Posterior cingulate gyrus (tissue), 11 donors: Measurements from ENCODE around the gene MORN4.
"Not testable (repeated sequence)": the region's sequence is repeated elsewhere in the genome, so short reads cannot be mapped to it uniquely, and the experiment has no call there.

Source experiments
- DNase-seq, 10 donors: peaks; one replicate each; pipeline versions ENCODE4 v3.0.0 to v3.0.0-alpha.2; 2020 to 2021; ENCODE audit warnings: mixed read lengths in 3 of 10
- intact Hi-C: fragments of 100-400 bp; cut with DNase I; formaldehyde crosslinking; loops from one replicate; pipeline ENCODE4 v1.15.1; 2023

Gene MORN4

DNA sequence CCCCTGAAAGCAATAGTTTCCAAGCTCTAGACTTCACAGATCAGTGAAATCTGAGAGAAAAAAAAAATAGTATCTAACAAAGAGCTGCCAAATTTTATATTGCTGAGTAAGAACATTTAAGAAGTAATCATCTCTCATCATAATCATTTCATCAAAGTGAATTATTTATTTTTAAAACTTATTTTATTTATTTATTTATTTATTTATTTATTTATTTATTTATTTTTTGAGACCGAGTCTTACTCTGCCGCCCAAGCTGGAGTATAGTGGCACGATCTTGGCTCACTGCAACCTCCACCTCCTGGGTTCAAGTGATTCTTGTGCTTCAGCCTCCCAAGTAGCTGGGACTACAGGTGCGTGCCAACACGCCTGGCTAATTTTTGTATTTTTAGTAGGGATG is 56.8 kb downstream of the MORN4 start:
- intact Hi-C loops = not testable (repeated sequence)
- DNase-seq = peak in 1 of 10 donors; percentile 22

- DNase-seq = peak in 2 of 10 donors; percentile 36 to 46
- intact Hi-C loops = no loop called here
These were observed 58.1 kb downstream of the MORN4 start for GRCh38 chr10:97575127-97575668.

DNA sequence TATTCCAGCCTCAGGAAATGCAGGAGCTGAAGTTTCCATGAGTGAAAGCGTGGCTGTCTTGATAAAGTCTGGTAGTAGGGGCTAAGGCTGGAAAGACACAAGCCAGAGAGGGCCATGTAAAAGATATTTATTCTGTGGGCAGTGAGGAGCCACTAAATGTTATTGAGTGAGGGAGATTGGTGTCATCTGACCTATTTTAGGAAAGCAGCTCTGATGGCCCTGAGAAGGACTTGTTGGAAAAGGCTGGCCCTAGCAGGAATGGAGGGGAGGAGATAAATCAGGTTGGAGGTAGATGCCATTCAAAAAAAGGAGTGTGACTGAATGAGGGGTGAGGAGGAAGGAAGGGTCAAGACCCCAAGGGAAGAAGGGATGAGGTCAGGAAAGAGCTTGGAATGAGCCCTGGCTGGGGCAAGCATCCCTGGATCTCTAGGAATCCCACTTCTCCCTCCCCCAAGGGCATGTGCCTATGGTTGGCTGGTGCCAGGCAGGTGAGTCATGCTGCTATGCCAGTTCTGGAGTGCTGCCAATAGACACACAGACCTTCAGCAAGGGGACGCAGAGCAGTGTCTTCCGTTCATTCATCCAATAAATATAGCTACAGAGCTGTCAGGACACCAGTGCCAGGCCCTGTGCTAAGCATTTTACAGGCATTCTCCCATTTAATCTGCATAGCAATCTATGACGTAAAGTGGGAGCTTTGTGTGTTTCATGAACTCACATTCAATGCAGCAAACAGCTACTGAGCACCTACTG is 58.8 kb downstream of the MORN4 start:
- peak in 2 of 10 donors; percentile 36 to 75 for DNase-seq
- intact Hi-C loops = loop anchor here (5.0 kb wide), 2 partner anchors 38 to 163 kb away; partner anchors contain the start of gene ZFYVE27

DNA sequence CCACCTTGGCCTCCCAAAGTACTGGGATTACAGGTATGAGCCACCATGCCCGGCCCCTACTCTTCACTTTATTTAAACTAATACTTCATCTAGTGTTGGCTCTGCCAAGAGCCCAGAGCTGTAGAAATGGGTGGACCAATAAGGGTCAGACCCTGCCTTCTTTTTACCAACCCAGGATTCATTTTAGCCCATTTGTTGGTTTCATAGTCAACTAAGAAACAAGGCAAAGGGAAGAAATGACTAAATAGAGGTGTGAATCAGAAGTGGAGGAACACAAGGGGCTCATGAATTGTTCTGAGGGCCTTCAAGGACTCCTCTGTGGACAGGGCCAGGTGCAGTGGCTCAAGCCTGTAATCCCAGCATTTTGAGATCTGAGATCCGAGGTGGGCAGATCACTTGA is 59.6 kb downstream of the MORN4 start:
- intact Hi-C loops = loop anchor here (5.0 kb wide), 2 partner anchors 39 to 164 kb away; partner anchors contain the start of gene ZFYVE27
- peak in 2 of 10 donors; percentile 12 to 14 for DNase-seq

DNA sequence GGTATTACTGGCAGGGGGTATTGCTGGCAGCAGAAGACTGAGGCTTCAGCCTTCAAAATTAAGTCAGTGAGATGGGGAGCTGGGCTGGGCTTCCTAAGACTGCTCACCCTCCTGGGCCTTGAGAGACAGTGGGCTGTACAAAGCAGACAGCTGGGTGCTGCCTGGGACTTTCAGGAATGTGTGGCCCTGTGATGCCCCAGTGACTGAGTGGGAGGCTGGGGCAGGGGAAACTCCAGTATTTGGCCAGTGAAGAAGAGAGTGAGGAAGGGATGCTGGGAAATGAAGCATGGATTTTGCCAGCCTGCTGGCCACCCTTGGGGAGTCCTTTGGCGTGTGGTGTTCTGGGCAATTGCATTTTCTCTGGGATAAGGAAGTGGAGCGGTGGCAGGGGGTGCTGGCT is 60.3 kb downstream of the MORN4 start:
- intact Hi-C loops = loop anchor here (5.0 kb wide), 2 partner anchors 39 to 164 kb away; partner anchors contain the start of gene ZFYVE27
- peak in 2 of 10 donors; percentile 25 to 62 for DNase-seq

DNA sequence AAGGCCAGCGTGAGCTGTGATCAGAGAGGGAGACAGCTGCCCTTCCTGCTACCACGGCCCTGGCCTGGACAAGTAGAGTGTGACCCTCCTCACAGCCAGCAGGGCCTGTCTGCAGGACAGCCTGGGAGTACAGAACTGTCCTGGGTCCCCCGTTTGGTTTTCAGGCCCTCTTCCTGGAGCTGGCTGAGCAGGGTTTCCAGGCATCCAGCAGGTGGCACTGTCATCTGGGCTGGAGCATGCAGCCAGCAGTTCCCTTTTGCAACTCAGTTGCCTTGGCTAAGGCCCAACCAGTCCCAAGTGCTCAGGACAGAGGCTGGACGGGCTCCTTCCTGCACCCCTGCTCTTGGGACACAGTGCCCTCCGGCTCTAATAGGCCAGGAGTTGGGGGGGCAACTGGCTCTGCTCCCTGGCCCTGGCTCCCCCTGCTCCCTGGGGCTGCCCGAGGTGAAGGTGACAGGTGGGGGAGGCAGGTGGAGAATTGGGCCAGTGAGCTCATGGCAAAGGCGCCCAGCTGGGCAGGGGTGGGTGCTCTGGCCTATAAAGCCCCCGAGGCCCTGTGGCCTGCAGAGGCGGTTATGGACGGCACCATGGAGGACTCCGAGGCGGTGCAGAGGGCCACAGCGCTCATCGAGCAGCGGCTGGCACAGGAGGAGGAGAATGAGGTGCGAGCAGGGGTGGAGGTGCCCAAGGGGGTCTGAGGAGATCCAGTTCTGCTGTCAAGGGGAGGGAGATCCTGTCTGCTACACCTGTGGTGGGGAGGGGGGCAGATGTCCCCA is 60.9 kb downstream of the MORN4 start, which contains the start of gene ANKRD2:
TSS of gene ANKRD2 (plus strand) at position 566 of the 776 bp plus-strand sequence. CDS start at position 576, 10 bp downstream.
- intact Hi-C loops = loop anchor here (5.0 kb wide), 2 partner anchors 40 to 165 kb away; partner anchors contain the start of gene ZFYVE27
- DNase-seq = peak; percentile 61 to 96 (median 81)

- intact Hi-C loops = loop anchor here (5.0 kb wide), 2 partner anchors 41 to 166 kb away; partner anchors contain the start of gene ZFYVE27
These were observed 61.7 kb downstream of the MORN4 start for GRCh38 chr10:97571622-97572021.

DNA sequence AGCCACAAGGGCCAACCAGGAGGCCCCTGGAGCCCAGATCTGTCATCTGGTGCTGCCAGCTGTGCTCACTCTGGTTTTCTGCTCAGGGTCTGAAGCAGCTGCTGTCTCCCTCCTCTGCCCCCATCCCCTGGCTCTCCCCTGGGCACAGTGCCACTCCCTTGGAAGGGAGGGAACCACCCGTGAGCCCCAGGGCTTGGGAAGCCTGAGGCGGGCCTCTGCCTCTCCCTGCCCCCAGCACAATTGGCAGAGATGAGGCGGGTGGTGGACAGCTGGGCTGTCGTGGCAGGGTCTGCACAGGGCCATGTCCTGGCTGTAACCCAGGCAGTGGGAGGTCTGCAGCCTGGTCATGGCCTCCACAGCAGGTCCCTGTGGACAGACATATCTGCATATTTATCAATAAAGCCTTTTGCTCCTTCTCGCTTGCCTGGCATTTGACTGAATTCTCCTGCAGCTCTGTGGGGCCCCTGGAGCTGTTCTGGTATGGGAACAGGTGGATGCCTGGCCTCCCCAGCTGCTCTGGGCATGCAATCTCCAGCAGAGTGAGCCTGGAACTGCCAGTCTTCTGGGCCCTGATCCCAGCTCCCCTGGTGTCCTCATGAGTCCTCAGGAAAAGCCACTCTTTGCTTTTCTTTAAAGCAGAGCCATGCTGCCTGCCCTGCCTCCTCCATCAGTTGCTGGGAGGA is 62.4 kb downstream of the MORN4 start:
- DNase-seq = peak in 8 of 10 donors; percentile 35 to 91 (median 60)
- intact Hi-C loops = loop anchor here (5.0 kb wide), 2 partner anchors 41 to 166 kb away; partner anchors contain the start of gene ZFYVE27

More at GRCh38 chr10:97571622-97572021, 61.7 kb downstream of the MORN4 start:
- DNase-seq = peak in 1 of 10 donors; percentile 66

DNA sequence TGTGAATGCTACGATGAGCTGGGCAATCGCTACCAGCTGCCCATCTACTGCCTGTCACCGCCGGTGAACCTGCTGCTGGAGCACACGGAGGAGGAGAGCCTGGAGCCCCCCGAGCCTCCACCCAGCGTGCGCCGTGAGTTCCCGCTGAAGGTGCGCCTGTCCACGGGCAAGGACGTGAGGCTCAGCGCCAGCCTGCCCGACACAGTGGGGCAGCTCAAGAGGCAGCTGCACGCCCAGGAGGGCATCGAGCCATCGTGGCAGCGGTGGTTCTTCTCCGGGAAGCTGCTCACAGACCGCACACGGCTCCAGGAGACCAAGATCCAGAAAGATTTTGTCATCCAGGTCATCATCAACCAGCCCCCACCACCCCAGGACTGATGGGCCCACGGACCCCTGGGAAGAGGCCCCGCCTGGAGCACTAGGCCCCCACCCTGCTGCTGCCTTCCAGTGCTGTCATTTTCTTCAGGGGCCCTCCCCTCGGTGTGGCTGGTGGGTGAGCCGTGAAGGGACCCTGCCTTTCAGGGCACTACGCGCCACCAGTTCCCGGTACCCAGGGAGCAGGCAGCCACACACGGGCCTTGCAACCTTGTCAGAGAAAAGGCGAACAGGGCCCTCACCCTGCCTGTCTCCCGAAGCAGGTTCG is 63.0 kb downstream of the MORN4 start:
- intact Hi-C loops = loop anchor here (5.0 kb wide), 2 partner anchors 42 to 167 kb away; partner anchors contain the start of gene ZFYVE27
- DNase-seq = peak in 2 of 10 donors; percentile 73

GRCh38 chr10:97567891-97568290 is 65.4 kb downstream of the MORN4 start:
- DNase-seq = peak in 2 of 10 donors; percentile 59 to 76

DNA sequence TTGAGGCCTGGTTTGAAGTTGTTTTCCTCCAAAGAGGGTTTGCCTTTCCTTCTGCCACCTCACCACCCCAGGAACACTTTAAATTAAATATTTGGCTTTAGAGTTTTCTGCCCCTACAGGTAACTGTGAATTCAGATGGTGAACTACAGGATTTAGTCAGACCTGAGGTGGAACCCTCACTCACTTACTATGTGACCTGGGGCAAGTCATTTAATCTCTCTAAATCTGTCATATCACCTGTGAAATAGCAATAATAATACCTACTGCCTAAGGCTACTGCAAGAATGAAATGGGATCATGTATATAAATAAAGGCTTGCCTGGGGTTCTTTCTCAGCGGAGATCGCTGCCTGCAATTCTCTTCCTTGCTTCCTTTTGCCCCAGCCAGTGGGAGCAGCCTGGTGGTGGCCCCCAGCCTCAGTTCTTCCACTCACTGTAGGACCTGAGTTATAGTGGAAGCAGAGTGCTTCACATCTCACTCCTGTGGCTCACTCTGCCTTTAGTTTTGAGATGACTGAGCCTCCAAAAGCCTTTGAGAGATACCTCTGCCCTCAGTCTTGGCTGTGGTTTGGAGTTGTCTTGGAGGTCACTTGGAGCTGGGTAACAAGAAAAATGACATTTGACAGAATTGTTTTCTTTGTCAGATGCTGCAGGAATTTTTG is 66.8 kb downstream of the MORN4 start:
- DNase-seq = peak in 1 of 10 donors; percentile 15
- intact Hi-C loops = no loop called here

More at GRCh38 chr10:97567891-97568290, 65.4 kb downstream of the MORN4 start:
- intact Hi-C loops = no loop called here

GRCh38 chr10:97564776-97565175 is 68.5 kb downstream of the MORN4 start:
- intact Hi-C loops = no loop called here
- DNase-seq = no peak
